RPMI7951 (cell line): ENCODE data around the gene SPECC1L. TPM values are rescaled to one million over a fixed set of nuclear protein-coding genes. Genes with fewer than 3 reads are reported as not detected.
"Not testable (repeated sequence)": the region's sequence is repeated elsewhere in the genome, so short reads cannot be mapped to it uniquely, and the experiment has no call there.

ENCODE experiments used
- DNase-seq: peaks from one replicate; pipeline ENCODE4 v3.0.0-alpha.2; 2012; ENCODE audit warnings: low read depth
- total RNA-seq: library from RNA; depleted of rRNA; stranded (reverse); fragments of >200 nt; shearing (Covaris generic); gene quantifications from 2 replicates; pipeline ENCODE4 v1.2.3, GENCODE V29; 2014

The SPECC1L gene
- total RNA-seq, 1 experiment from 2014 or later: 12.6 TPM

GRCh38 chr22:24247011-24247507 is 23.6 kb upstream of the SPECC1L start:
- DNase-seq: no peak

GRCh38 chr22:24247564-24248344 is 22.9 kb upstream of the SPECC1L start:
- peak; percentile 81 for DNase-seq

DNA sequence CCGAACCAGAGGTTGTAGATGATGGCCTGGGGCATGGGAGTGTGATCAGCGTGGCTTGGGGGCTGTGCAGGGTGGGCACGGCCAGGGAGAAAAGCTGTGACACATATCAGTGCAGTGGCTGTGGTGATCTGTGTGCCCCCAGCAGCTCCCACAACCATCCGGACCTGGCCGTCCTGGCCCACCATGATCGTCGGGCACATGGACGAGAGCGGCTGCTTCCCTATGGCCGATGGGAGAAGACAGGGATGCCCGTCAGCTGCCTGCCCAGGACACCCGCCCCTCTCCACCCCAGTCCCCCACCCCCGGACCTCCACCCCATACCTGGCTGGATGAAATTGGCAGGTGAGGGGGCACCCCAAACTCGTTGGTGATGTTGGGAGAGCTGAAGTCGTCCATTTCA is 22.0 kb upstream of the SPECC1L start:
- DNase-seq: not testable (repeated sequence)

GRCh38 chr22:24249413-24249812 is 21.2 kb upstream of the SPECC1L start:
- DNase-seq: not testable (repeated sequence)

- DNase-seq: not testable (repeated sequence)
Measured at GRCh38 chr22:24251286-24251685, 19.3 kb upstream of the SPECC1L start.

DNA sequence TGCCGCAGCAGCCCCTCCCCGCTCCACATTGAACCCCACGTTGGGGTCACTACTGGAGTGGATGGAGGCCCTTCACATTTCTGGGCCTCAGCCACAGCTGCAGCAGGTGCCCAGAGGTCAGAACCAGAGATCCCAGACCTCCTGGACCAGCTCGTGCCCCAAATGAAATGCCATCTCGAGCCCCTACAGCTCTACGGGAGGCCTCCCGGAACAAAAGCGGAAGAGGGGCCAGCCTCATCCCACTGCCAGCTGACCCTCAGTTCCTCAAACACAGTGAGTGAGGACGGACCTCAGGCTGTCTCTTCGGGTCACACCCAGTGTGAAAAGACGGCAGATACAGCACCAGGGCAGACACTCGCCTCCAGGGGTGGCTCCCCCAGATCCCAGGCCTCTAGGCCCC is 17.5 kb upstream of the SPECC1L start:
- DNase-seq: not testable (repeated sequence)

GRCh38 chr22:24256136-24256535 is 14.5 kb upstream of the SPECC1L start:
- DNase-seq: not testable (repeated sequence)

DNA sequence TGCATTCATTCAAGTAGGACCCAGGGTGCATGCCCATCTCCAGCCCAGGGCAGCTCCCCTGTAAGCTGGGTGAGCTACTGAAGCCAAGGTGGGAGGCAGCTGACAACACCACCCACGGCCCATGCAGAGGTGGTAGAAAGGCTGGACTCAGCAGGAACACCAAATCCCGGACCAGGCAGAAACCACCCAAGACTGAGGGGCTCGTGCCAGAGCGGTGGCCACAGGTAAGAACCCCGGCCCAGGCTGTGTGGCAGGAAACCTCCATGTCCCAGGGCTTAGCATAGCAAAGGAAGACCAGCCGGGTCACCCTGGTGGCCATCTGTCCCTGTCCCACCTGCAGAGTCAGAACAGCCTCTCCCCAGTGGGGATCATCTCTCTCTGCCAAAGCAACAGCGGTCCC is 13.9 kb upstream of the SPECC1L start:
- not testable (repeated sequence) for DNase-seq

- DNase-seq: peak; percentile 63
Measured at GRCh38 chr22:24259459-24259858, 11.2 kb upstream of the SPECC1L start.

GRCh38 chr22:24262185-24262749 is 8.4 kb upstream of the SPECC1L start:
- DNase-seq: not testable (repeated sequence)

- not testable (repeated sequence) for DNase-seq
Measured at GRCh38 chr22:24263479-24263878, 7.2 kb upstream of the SPECC1L start.

DNA sequence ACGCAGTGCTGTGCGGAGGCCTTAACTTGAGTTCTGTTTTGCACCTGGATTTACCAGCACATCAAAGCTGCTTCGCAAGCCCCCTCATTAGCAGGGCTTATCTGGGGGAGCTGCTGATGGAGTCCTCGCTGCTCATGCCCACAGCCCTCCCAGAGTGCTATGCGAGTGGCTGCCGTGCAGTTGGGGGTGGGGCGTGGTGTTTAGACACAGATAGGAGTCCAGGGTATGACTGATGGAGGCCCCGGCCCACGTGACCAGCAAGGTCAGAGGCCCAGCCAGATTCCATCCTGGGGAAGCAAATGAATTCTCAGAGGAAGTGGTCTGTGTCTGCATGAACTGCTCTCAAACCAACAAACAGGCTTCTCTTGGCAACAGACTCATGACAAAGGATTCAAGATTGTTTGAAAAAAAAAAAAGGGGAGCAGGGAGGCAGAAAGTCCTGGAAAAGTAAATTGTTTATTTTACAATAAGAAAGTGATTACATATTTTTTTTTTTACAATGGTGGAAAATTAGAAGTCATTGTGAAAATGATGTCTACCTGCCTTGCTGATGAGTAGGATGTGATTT is 6.2 kb upstream of the SPECC1L start:
- DNase-seq: peak; percentile 22

DNA sequence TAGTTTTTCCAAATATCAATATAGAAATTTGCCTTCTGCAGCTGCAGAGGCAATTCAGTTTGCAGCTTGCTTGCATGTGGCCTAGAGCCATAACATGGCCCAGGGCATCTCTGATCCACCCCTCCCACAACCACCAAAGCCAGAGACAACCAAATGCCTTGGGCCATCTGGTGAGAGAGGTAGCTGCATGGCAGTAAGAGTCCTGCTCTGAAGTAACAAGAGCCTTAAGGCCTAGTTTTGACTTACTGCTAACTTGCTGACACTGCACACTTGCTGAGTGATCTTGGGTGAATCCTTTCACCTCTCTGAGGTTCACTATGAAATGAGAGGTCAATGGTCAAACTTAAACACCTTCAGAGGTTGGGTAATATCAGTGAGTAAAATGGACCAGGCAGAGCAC is 4.9 kb upstream of the SPECC1L start:
- peak; percentile 43 for DNase-seq

DNA sequence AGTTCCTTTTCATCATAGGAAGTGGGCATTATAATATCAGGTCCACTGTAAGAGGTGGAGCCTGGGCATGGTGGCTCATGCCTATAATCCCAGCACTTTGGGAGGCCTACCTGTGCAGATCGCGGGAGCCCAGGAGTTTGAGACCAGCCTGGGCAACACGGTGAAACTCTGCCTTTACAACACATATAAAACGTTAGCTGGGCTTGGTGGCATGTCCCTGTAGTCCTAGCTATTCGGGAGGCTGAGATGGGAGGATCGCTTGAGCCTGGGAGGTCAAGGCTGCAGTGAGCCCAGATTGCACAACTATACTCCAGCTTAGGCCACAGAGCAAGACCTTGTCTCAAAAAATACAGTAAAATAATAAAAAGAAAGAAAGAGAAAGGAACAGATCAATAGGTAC is 4.1 kb upstream of the SPECC1L start:
- DNase-seq: not testable (repeated sequence)

- DNase-seq: no peak
Measured at GRCh38 chr22:24271386-24271854, 789 bp downstream of the SPECC1L start.

DNA sequence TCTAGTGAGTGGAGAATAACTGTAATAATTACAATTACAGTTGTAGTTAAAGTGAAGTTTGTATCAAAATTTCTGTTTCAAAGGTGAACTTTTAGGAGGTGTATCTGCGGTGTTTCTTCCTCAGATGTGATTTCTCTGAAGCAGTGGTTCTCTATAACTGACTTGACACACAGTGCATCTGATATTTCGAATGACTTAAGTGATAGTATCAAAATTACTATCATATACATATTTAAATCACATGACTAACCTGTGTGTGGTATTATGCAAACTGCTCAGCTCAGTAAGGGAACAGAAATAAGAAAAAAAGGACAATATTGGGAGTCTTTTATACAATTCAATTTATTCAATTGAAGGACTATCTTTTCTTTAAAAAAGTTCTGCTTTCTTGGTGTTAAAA is 2.4 kb downstream of the SPECC1L start:
- DNase-seq: not testable (repeated sequence)

- not testable (repeated sequence) for DNase-seq
Measured at GRCh38 chr22:24273906-24274305, 3.3 kb downstream of the SPECC1L start.

DNA sequence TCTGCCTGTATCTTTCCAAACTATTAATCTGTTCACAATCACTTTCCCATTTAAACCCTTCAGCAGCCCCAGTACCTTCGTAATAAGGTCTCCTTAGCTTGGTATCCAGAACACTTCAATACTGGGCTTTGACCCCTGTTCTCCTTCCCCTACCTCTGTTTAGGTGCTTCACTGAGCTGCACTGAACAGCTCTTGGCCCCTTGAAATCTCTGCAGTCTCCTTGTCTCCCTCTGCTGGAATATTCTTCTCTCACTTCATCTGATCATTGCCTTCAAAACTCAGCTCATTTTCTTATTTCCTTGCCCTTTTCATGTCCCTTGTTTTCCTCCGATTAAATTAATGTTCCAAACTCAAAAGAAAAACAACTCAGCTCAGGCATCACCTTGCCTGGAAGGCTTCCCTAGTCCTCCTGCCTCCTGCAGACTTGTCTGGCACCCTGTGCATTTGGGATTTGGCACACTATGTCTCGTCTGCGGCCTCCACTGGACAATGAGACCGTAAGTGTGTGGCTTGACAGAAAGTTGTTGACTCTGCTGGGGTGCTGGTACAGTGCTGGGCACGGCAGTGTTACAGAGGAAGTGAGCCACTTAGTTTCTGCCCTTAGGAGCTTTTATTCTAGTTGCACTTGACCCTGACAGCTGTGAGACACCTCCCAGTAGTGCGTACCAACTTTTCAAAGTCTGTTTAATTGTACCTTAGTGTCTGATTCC is 4.2 kb downstream of the SPECC1L start:
- peak; percentile 12 for DNase-seq

DNA sequence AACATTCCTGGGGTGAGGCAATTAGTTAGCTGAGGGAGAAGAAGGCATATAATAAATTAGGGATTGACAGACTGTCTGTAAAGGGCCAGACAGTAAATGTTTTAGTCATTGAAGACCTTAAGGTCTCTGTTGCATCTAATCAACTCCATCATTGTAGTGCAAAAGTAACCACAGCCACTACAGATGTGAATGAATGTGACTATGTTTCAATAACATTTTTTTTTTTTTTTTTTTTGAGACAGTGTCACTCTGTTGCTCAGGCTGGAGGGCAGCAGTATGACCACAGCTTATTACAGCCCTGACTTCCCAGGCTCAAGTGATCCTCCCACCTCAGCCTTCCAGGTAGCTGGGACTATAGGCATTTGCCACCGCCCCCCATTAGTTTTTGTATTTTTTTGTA is 9.7 kb downstream of the SPECC1L start:
- DNase-seq: not testable (repeated sequence)

- no peak for DNase-seq
Measured at GRCh38 chr22:24282401-24282800, 11.8 kb downstream of the SPECC1L start.

GRCh38 chr22:24284747-24285203 is 14.1 kb downstream of the SPECC1L start:
- DNase-seq: peak; percentile 64

DNA sequence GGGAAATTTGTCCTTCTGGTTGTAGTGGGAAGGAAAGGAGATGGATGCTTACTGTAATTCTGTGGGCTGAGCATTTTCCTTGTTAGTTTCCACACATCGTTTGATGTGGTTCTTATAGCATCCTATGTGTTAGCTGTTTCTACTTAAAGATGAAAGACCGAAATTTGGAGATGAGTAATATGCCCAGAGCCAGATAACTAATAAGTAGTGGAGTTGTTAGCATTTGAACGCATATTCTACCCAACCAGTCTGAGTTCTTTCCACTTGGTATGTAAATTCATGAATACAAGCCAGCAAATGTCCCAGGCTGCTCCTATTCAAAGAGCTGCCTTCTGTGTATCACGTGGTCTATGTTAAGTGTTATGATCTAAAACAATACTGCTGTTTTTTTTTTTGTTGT is 14.6 kb downstream of the SPECC1L start:
- peak; percentile 81 for DNase-seq
